HCT116 (cell line): ENCODE results near the gene NTRK3.

ENCODE experiments used
- CTCF ChIP-seq, 3 experiments: fragments of 200-600 bp in 1 of 3; sonication (generic) in 1 of 3; IDR thresholded peaks in 2 of 3; conservative IDR thresholded peaks in 1 of 3; 2 replicates each; pipeline ENCODE4 v1.5.1; 2012 to 2017; ENCODE audit warnings: low read depth in 2 of 3, low read length in 2 of 3, antibody characterized with exemption in 1 of 3, borderline replicate concordance in 1 of 3, control low read depth in 1 of 3, mild to moderate bottlenecking in 1 of 3, mixed read lengths in 1 of 3, mixed run types in 1 of 3, moderate library complexity in 1 of 3; ENCODE audit not compliant: insufficient read depth in 1 of 3
- JUND ChIP-seq: IDR thresholded peaks from 2 replicates; pipeline ENCODE4 v1.6.1; 2012
- POLR2A ChIP-seq: IDR thresholded peaks from 2 replicates; pipeline ENCODE4 v1.7.0; 2011; ENCODE audit warnings: borderline replicate concordance; ENCODE audit not compliant: insufficient read depth, insufficient read length; ENCODE audit errors: extremely low read depth
- SP1 ChIP-seq: IDR thresholded peaks from 2 replicates; pipeline ENCODE4 v1.6.1; 2012; ENCODE audit warnings: low read depth
- SRF ChIP-seq: IDR thresholded peaks from 2 replicates; pipeline ENCODE4 v1.6.1; 2012; ENCODE audit warnings: low read depth

- TF ChIP-seq POLR2A = no peak
- no peak for TF ChIP-seq SP1
- no peak for TF ChIP-seq CTCF (IDR thresholded peaks at IDR 0.05 in 2 of 3, conservative IDR thresholded peaks at IDR 0.05 in 1 of 3; ENCODE audit: borderline replicate concordance in 1 of 3, insufficient read depth in 1 of 3, low read depth in 2 of 3, low read length in 2 of 3)
- no peak for TF ChIP-seq JUND
- TF ChIP-seq SRF = no peak
These were observed 240.1 kb downstream of the NTRK3 start for GRCh38 chr15:88016406-88016805.
